ENCODE measurements around the gene HLA-DQB2. TPM values are rescaled to one million over a fixed set of nuclear protein-coding genes. Genes with fewer than 3 reads are reported as not detected.

HLA-DQB2 gene
- polyA plus RNA-seq, 1 experiment = not detected

DNA sequence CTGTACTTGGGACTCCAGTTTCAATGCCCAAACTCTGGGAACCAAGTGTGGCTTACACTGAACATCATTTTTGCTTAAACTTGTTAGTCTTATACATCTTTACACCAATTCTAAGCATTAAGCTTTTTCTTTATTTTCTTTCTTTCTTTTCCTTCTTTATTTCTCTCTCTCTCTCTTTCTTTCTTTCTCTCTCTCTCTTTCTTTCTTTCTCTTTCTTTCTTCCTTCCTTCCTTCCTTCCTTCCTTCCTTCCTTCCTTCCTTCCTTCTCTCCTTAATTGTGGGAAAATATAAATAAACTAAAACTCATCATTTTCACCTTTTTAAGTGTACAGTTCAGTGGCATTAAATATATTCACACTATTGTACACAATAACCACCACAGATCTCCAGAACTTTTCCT lies 53.7 kb downstream of the HLA-DQB2 start:
- no peak for TF ChIP-seq CTCF (IDR thresholded peaks at IDR 0.05; ENCODE audit: insufficient read depth, low read depth, low read length)
- H3K27me3 ChIP-seq (ENCODE audit: control insufficient read depth, insufficient read depth, low read length) = no peaks in the 10 kb centered on the region; the same call in 1 of the 2 replicates
- no peak for DNase-seq (ENCODE audit: low read depth)
- POLR2A ChIA-PET = no interaction called here
- H3K36me3 ChIP-seq (ENCODE audit: control insufficient read depth, insufficient read depth, low read length) = no peaks in the 10 kb centered on the region
- no peak overlapping the region for H3K4me3 ChIP-seq (ENCODE audit: low read depth, low read length)
- CTCF ChIA-PET = no interaction called here

Small RNAs within 50 kb of the gene (small RNA-seq; reads per million reads assigned to genes)
- not detected for gene MIR3135B (ENCODE audit: insufficient read length, low read depth, low replicate concordance)

Other genes starting within 250 kb of the HLA-DQB2 start
- not detected in 2 replicates for gene HLA-DRB5, start 233.2 kb downstream of the HLA-DQB2 start, polyA plus RNA-seq (2011; rRNA removed)
- not detected in 2 replicates for gene HLA-DRB1, start 173.7 kb downstream of the HLA-DQB2 start, polyA plus RNA-seq (2011; rRNA removed)
- not detected in 2 replicates for gene HLA-DQA1, start 126.1 kb downstream of the HLA-DQB2 start, polyA plus RNA-seq (2011; rRNA removed)
- gene HLA-DQB1, start 96.9 kb downstream of the HLA-DQB2 start, polyA plus RNA-seq (2011; rRNA removed) = not detected in 2 replicates
- not detected in 2 replicates for gene HLA-DQA2, start 22.1 kb downstream of the HLA-DQB2 start, polyA plus RNA-seq (2011; rRNA removed)
- gene HLA-DOB, start 53.5 kb upstream of the HLA-DQB2 start, polyA plus RNA-seq (2011; rRNA removed) = 0.12 and 0.16 TPM in 2 replicates
- 18.0 and 25.4 TPM in 2 replicates for gene TAP2, start 75.2 kb upstream of the HLA-DQB2 start, polyA plus RNA-seq (2011; rRNA removed)
- 56.7 and 79.6 TPM in 2 replicates for gene PSMB8, start 80.5 kb upstream of the HLA-DQB2 start, polyA plus RNA-seq (2011; rRNA removed)
- gene TAP1, start 90.2 kb upstream of the HLA-DQB2 start, polyA plus RNA-seq (2011; rRNA removed) = 58.4 and 80.4 TPM in 2 replicates
- 37.9 and 44.7 TPM in 2 replicates for gene PSMB9, start 90.7 kb upstream of the HLA-DQB2 start, polyA plus RNA-seq (2011; rRNA removed)
- not detected in 2 replicates for gene HLA-DMB, start 177.5 kb upstream of the HLA-DQB2 start, polyA plus RNA-seq (2011; rRNA removed)
- gene HLA-DMA, start 189.6 kb upstream of the HLA-DQB2 start, polyA plus RNA-seq (2011; rRNA removed) = 3.5 and 3.8 TPM in 2 replicates
- 110 and 128 TPM in 2 replicates for gene BRD2, start 205.1 kb upstream of the HLA-DQB2 start, polyA plus RNA-seq (2011; rRNA removed)
- not detected in 2 replicates for gene HLA-DOA, start 246.1 kb upstream of the HLA-DQB2 start, polyA plus RNA-seq (2011; rRNA removed)